ENCODE results near the gene MYO3B.

MYO3B gene

DNA sequence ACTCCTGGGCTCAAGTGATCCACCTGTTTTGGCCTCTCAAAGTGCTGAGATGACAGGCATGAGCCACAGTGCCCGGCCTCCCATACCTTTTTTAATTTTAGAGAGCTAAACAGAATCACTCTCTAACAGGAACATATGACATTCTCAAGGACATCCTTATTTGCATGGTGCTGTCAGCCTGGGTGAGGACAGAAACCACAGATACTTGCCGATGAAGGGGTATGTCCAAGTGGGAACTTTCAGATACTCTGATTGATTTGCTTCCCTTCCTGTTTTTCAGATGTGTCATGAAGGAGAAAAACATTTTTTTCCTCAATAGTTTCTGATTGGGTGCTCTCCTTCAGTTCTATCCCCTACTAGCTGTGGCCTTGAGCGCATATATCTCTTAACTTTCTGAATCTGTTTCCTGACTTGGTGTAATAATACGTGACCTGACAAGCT lies 49.6 kb downstream of the MYO3B start:
- CTCF ChIA-PET: interaction anchor here (0.6 kb wide), 1 partner anchor 662 kb away, joined by 5 read pairs; no protein-coding TSS in a partner anchor
- DNase-seq (ENCODE audit: extremely low spot score): no peak
- POLR2A ChIA-PET: no interaction called here
- TF ChIP-seq CTBP1 (IDR thresholded peaks at IDR 0.05; ENCODE audit: borderline replicate concordance) (no peak), BHLHE40 (IDR thresholded peaks at IDR 0.05; ENCODE audit: borderline replicate concordance) (no peak), PKNOX1 (IDR thresholded peaks at IDR 0.05) (no peak), SUZ12 (IDR thresholded peaks at IDR 0.05) (no peak), ZNF384 (IDR thresholded peaks at IDR 0.05) (no peak), TARDBP (IDR thresholded peaks at IDR 0.05) (no peak), FOXK2 (IDR thresholded peaks at IDR 0.05) (no peak), LEF1 (IDR thresholded peaks at IDR 0.05; ENCODE audit: borderline replicate concordance) (no peak), NFRKB (IDR thresholded peaks at IDR 0.05) (no peak), ARNT (IDR thresholded peaks at IDR 0.05) (no peak), HDGF (IDR thresholded peaks at IDR 0.05; ENCODE audit: borderline replicate concordance) (no peak), SP1 (IDR thresholded peaks at IDR 0.05) (no peak), FOXM1 (IDR thresholded peaks at IDR 0.05; ENCODE audit: borderline replicate concordance) (no peak), ELF4 (IDR thresholded peaks at IDR 0.05) (no peak), FOXA1 (IDR thresholded peaks at IDR 0.05) (no peak), L3MBTL2 (conservative IDR thresholded peaks at IDR 0.05) (no peak)

- CTCF ChIA-PET: no interaction called here
- POLR2A ChIA-PET: no interaction called here
- no peak for DNase-seq (ENCODE audit: extremely low spot score)
- TF ChIP-seq CTBP1 (IDR thresholded peaks at IDR 0.05; ENCODE audit: borderline replicate concordance) (no peak), FOXM1 (IDR thresholded peaks at IDR 0.05; ENCODE audit: borderline replicate concordance) (no peak), SUZ12 (IDR thresholded peaks at IDR 0.05) (no peak), ZNF384 (IDR thresholded peaks at IDR 0.05) (no peak), TARDBP (IDR thresholded peaks at IDR 0.05) (no peak), ELF4 (IDR thresholded peaks at IDR 0.05) (no peak), BHLHE40 (IDR thresholded peaks at IDR 0.05; ENCODE audit: borderline replicate concordance) (no peak), PKNOX1 (IDR thresholded peaks at IDR 0.05) (no peak), L3MBTL2 (conservative IDR thresholded peaks at IDR 0.05) (no peak), SP1 (IDR thresholded peaks at IDR 0.05) (no peak), NFRKB (IDR thresholded peaks at IDR 0.05) (no peak), LEF1 (IDR thresholded peaks at IDR 0.05; ENCODE audit: borderline replicate concordance) (no peak), HDGF (IDR thresholded peaks at IDR 0.05; ENCODE audit: borderline replicate concordance) (no peak), ARNT (IDR thresholded peaks at IDR 0.05) (no peak), FOXA1 (IDR thresholded peaks at IDR 0.05) (no peak), FOXK2 (IDR thresholded peaks at IDR 0.05) (no peak)
Observed at GRCh38 chr2:170227951-170228350, 50.0 kb downstream of the MYO3B start.

DNA sequence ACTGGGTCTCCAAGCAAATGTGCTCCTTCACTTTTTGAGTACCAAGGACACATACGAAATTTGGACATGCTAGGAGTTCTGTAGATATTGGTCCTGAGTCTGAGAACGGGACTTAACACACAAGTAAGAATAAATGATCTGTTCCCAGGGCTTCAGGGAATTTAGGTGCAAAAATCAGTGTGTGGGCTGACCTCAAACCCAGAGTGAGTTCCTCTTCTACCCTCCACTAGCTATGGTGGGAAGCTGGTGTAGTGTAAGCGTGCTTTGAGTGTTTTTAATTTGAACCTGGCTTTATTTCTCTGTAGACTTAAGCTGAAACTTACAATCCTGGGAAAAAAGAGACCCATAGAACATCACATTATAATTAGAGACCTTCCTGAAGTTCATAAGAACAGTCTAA lies 50.5 kb downstream of the MYO3B start:
- ChIA-PET POLR2A (no interaction called here), CTCF (interaction anchor here (0.6 kb wide), 1 partner anchor 1044 kb away, joined by 3 read pairs; no protein-coding TSS in a partner anchor)
- DNase-seq (ENCODE audit: extremely low spot score): no peak
- TF ChIP-seq SP1 (IDR thresholded peaks at IDR 0.05): no peak

- POLR2A ChIA-PET: no interaction called here
- CTCF ChIA-PET: no interaction called here
- DNase-seq (ENCODE audit: extremely low spot score): no peak
- TF ChIP-seq BHLHE40 (IDR thresholded peaks at IDR 0.05; ENCODE audit: borderline replicate concordance): no peak
- no peak for TF ChIP-seq FOXK2 (IDR thresholded peaks at IDR 0.05)
- no peak for TF ChIP-seq CTBP1 (IDR thresholded peaks at IDR 0.05; ENCODE audit: borderline replicate concordance)
- TF ChIP-seq ZNF384 (IDR thresholded peaks at IDR 0.05): no peak
- TF ChIP-seq LEF1 (IDR thresholded peaks at IDR 0.05; ENCODE audit: borderline replicate concordance): no peak
- TF ChIP-seq SP1 (IDR thresholded peaks at IDR 0.05): no peak
- no peak for TF ChIP-seq FOXA1 (IDR thresholded peaks at IDR 0.05)
- TF ChIP-seq L3MBTL2 (conservative IDR thresholded peaks at IDR 0.05): no peak
- no peak for TF ChIP-seq FOXM1 (IDR thresholded peaks at IDR 0.05; ENCODE audit: borderline replicate concordance)
- no peak for TF ChIP-seq ARNT (IDR thresholded peaks at IDR 0.05)
- no peak for TF ChIP-seq TARDBP (IDR thresholded peaks at IDR 0.05)
- no peak for TF ChIP-seq PKNOX1 (IDR thresholded peaks at IDR 0.05)
- TF ChIP-seq SUZ12 (IDR thresholded peaks at IDR 0.05): no peak
- no peak for TF ChIP-seq HDGF (IDR thresholded peaks at IDR 0.05; ENCODE audit: borderline replicate concordance)
- TF ChIP-seq NFRKB (IDR thresholded peaks at IDR 0.05): no peak
- no peak for TF ChIP-seq ELF4 (IDR thresholded peaks at IDR 0.05)
Observed at GRCh38 chr2:170229125-170229524, 51.2 kb downstream of the MYO3B start.

DNA sequence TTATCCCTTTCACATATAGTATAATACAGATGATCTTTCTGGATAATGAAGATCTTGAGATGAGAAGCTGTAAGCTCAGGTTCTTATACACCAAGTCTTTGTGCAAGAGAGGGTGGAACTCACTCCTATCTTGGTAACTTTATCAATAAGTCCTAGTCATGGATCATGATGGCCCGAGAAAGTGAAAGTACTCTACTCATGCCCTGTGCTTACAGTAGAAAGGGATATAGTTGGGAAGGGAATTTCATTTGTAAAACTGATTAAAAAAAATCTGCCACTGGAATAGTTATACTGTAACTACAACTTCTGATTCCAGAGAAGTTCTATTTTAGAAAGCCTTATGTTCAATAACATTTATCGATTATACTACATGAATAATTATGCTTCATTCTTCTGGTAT lies 51.8 kb downstream of the MYO3B start:
- ChIA-PET CTCF (no interaction called here), POLR2A (no interaction called here)
- DNase-seq (ENCODE audit: extremely low spot score): no peak
- TF ChIP-seq ARNT (IDR thresholded peaks at IDR 0.05): no peak
- TF ChIP-seq FOXA1 (IDR thresholded peaks at IDR 0.05): no peak
- TF ChIP-seq SUZ12 (IDR thresholded peaks at IDR 0.05): no peak
- no peak for TF ChIP-seq CTBP1 (IDR thresholded peaks at IDR 0.05; ENCODE audit: borderline replicate concordance)
- TF ChIP-seq LEF1 (IDR thresholded peaks at IDR 0.05; ENCODE audit: borderline replicate concordance): no peak
- no peak for TF ChIP-seq NFRKB (IDR thresholded peaks at IDR 0.05)
- no peak for TF ChIP-seq ELF4 (IDR thresholded peaks at IDR 0.05)

DNA sequence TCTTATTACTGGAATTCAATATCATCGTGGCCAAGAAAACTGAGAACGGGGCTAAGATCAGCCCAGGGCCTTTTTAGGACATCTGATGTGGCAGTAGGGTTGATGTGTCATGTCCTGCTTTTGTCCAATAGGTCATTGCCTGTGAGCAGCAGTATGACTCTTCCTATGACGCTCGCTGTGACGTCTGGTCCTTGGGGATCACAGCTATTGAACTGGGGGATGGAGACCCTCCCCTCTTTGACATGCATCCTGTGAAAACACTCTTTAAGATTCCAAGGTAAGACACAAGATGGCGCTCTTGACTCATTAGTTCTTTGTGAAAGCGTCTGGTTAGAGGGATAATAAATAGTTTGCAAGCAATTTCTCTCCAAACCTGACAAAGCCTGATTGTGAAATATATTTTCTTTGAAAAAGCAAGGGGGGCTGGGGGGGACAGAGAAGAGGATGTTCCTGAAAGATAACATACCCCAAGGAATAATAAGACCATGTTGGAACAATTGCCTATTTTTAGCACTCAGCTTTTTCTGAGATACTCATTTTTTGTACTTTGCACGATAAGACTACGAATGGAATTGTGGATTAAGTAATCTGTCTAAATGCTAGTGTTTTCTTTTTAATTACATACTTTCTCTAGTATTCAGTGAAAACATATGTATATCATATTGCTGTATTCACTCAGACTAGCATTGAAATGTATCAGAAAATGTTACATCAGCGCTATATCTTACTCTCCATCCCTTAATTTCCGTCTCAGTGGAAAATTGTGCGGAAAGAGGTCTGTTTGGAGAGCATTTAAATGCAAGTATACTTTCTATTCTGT lies 58.1 kb downstream of the MYO3B start:
- CTCF ChIA-PET: interaction anchor here (0.7 to 1.8 kb wide), 8 partner anchors 15 to 576 kb away, joined by 3 to 5 read pairs (median 3); no protein-coding TSS in a partner anchor
- TF ChIP-seq ELF4 (IDR thresholded peaks at IDR 0.05): no peak
- TF ChIP-seq LEF1 (IDR thresholded peaks at IDR 0.05; ENCODE audit: borderline replicate concordance): no peak
- no peak for TF ChIP-seq FOXM1 (IDR thresholded peaks at IDR 0.05; ENCODE audit: borderline replicate concordance)
- no peak for TF ChIP-seq BHLHE40 (IDR thresholded peaks at IDR 0.05; ENCODE audit: borderline replicate concordance)
- TF ChIP-seq CTBP1 (IDR thresholded peaks at IDR 0.05; ENCODE audit: borderline replicate concordance): no peak
- no peak for TF ChIP-seq L3MBTL2 (conservative IDR thresholded peaks at IDR 0.05)
- TF ChIP-seq SP1 (IDR thresholded peaks at IDR 0.05): no peak
- no peak for TF ChIP-seq TARDBP (IDR thresholded peaks at IDR 0.05)
- no peak for TF ChIP-seq ARNT (IDR thresholded peaks at IDR 0.05)
- TF ChIP-seq PKNOX1 (IDR thresholded peaks at IDR 0.05): no peak
- TF ChIP-seq HDGF (IDR thresholded peaks at IDR 0.05; ENCODE audit: borderline replicate concordance): no peak
- no peak for TF ChIP-seq FOXK2 (IDR thresholded peaks at IDR 0.05)
- no peak for TF ChIP-seq FOXA1 (IDR thresholded peaks at IDR 0.05)
- TF ChIP-seq NFRKB (IDR thresholded peaks at IDR 0.05): no peak
- TF ChIP-seq ZNF384 (IDR thresholded peaks at IDR 0.05): no peak
- TF ChIP-seq SUZ12 (IDR thresholded peaks at IDR 0.05): no peak
- peak; percentile 66 for DNase-seq (ENCODE audit: extremely low spot score)
- POLR2A ChIA-PET: no interaction called here
